Inflammatory macrophage treated with lipopolysaccharide for 4 hours (primary cell): ENCODE results near the gene SAMD7.

ENCODE experiments used
- DNase-seq: peaks from one replicate; pipeline ENCODE4 v3.0.0-alpha.2; 2020

The SAMD7 gene

DNA sequence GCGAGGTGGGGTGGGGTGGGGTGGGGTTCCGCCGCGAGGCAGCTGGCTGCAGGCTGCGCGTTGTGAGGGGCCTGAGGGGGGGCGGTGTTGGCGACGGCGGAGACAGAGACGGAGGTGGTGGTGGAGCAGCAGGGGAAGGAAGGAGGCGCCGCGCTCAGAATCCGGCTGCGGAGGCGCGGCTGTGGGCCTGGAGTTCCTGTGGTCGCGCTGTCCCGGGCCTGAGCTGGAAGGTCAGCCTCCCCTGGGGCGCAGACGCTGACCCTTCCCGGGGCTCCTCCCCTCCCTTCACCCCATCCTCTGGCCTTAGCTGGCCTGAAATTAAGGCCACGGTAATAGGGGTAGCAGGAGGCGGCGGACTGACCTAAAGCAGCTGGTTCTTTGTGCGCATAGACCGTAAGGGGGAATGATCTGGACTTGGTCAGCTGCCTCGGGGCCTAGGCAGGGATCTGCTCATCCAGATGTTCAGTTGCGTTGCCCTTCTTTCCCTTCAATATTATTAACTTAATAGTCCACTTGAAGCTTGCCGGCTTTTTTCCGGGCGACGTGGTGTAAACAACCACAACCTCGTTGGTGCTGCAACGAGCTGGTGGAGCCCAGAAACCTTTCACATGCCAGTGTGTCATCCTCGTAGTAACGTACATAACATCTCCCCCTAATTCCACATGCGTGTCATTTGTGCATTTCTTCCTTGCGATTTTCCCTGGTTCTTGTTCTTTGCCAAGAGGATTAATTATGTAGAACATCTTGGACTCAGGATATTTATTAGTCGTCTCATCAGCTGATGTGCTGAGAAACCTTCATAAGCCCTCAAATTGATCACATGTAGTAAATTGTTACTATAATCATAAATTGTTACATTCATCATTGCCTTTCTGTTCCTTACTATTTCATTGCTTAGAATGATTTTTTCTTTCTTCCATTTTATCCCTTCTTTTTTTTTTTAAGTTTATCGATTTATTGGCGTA is 55.9 kb downstream of the SAMD7 start:
- peak; percentile 71 for DNase-seq

DNA sequence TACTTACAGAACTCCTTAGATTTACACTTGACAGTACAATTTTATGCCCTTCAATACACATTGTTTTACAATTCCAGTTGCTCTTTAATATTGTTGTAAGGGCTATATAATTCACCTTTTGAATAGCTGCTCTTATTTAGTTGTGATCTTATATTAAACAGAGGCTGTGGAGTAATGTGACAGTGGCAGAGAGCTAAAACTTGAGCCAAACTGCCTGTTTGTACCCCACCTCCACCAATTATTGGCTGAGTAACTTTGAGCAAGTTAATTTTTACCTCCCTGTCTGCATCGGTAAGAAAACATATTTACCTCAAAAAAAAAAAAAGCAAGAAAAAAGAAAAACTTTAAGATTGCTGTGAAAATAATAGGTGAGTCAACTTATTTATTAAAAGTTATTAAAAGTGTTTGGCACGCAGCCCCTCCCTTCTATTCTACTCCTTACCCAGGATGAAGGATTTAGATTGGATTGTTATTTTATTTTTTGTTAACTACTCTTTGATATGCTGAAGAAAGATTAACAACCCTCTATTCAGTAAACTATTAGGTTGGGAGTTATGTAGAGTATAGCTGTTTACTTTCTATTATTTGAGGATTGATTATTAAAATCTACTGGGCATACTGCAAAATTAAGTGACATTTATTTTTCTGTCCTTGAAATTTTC is 57.0 kb downstream of the SAMD7 start:
- DNase-seq = no peak

DNA sequence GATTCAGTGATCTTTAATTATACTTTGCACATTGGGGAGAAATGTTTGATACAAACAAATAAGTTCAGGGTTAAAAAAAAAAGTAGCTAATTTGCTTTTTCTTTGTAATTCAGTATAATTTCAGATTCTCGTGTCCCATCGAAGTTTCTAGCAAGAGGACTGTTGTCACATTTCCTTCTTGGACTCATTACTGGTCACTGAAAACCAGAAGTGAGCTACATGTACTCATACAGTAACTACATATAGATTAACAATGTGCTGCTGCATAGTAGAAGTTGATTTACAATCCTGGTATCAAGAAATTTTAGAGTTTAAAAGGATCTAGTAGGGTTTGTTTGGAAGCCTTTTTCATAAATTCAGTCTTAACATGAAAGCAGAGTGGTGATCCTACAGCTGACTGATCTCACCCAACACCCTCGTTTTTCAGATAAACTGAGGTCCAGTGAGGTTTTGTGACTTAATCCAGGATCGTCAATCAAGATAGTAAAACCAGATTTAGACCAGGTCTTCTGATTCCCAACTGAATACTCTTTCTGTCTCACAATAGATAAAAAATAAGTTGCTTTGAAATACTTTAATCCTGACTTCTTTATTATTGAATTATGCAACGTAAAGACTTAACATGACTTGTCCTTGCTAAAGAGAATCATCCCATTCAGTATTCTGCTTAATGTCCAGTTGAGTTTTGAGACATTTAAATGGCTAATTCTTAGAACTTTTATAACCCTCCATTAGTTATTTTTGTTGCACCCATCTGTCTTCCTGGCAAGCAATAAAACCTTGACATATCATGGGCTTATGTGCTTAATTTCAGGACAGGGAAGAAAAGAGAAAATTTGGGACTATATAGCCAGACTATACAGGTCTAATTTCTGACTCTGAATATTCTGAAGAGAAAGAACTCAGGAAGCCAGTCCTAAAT is 58.1 kb downstream of the SAMD7 start:
- peak; percentile 46 for DNase-seq

DNA sequence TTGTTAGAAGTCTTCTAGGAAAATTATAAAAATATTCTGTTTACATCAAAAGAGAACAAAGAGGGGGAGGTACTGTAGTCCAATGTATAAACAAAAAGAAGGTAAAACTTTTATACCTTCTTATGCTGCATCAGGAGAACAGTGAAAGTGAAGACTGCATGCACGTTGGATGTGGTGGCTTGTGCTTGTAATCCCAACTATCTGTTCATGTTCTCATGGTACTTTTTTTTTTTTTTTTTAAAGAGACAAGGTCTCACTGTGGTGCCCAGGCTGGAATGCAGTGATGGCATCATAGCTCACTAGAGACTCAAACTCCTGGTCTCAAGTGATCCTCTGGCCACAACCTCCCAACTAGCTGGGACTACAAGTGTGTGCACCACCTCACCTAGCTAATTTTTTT is 59.5 kb downstream of the SAMD7 start:
- no peak for DNase-seq

DNA sequence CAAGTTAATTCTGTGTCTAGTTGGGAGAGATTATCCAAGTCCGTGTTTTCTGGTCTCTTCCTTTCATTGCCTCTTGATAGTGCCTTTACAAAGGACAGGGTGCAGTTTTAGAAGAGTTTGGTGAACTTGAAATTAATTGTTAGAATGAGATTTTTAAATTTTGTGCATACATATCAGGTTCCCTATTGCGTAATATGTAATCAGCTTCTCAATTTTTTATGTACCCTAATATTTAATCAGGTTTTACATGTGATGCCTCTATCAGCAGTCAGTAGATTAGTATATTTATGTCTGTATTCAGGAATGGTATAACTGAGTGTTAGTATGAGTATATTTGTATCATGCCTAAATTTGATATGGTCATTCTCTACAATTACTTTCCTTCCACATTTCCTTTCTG is 60.1 kb downstream of the SAMD7 start:
- DNase-seq = no peak

DNA sequence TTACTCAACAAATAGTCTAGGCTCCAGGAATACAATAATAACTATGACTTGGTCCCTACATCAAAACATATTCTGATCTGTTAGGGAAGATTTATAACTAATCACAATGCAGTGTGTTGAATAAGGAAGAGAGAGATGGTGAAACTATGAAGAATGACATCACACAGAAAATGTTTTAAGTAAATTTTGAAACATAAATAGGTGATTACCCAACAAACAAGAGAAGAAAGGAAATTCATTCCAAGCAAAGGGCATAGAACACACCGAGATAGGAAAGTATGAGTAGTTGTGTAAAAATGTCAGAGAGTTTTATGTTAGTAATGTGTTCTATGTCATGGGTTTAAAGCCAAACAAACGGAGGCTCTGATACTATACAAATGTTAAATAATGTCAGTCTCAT is 68.7 kb downstream of the SAMD7 start:
- peak; percentile 88 for DNase-seq

DNA sequence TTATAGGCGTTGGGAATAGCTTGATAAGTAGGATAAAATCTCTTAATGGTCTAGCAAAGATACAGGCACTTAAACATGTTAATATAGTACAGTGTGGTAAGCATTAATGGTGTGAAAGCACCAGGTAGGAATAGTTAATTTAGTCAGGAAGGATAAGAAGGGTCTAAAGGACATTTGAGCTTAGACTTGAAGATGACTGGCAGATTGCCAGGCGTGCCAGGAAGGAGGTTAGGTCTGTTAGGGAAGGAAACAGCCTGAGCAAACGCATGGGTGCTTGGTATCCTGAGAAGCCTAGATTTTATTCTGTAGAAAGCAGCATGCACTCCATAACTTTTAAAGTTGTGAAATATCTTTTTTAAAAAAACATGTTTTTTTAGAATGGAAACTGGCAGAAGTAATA is 72.9 kb downstream of the SAMD7 start:
- DNase-seq = no peak
